ENCODE data around the gene SAMD4B. TPM values are rescaled to one million over a fixed set of nuclear protein-coding genes. Genes with fewer than 3 reads are reported as not detected.

SAMD4B gene
- total and polyA plus RNA-seq, 2 donors from 2014 or later: 92.9 to 100 TPM

GRCh38 chr19:39319892-39320248, 22.4 kb upstream of the SAMD4B start:
- peak overlapping the region in 1 of 3 donors; percentile 59 for H3K4me3 ChIP-seq (ENCODE audit: low read length in 3 of 3)
- FAIRE-seq (no peak), DNase-seq (peak in 2 of 5 donors; percentile 12 to 69)
- H3K9ac ChIP-seq (ENCODE audit: low read length in 3 of 3): peak overlapping the region in 2 of 3 donors; percentile 6 to 58
- TF ChIP-seq CTCF (IDR thresholded peaks at IDR 0.05; ENCODE audit: borderline replicate concordance, extremely low read depth, insufficient read depth): no peak
- H3K27ac ChIP-seq (ENCODE audit: low read depth in 2 of 2, low read length in 2 of 2): no peak overlapping the region
- H3K27me3 ChIP-seq (ENCODE audit: control insufficient read depth, insufficient read depth, low read length): no peaks in the 10 kb centered on the region
- intact Hi-C loops (cut with DNase I): no loop called here
- no peaks in the 10 kb centered on the region for H3K9me3 ChIP-seq (ENCODE audit: control insufficient read depth in 2 of 3, insufficient read depth in 1 of 3, low read length in 3 of 3)
- H3K4me1 ChIP-seq (ENCODE audit: control insufficient read depth in 2 of 3, insufficient read depth in 2 of 3, low read depth in 1 of 3, low read length in 3 of 3): peaks cover 0 to 5% (median 0%) of the 10 kb centered on the region in 3 donors
- no peaks in the 10 kb centered on the region for H3K36me3 ChIP-seq (ENCODE audit: control insufficient read depth in 2 of 3, insufficient read depth in 3 of 3, low read length in 3 of 3)

GRCh38 chr19:39321117-39321831, 20.9 kb upstream of the SAMD4B start:
- intact Hi-C loops (cut with DNase I): no loop called here
- Histone ChIP-seq H3K27ac (ENCODE audit: low read depth in 2 of 2, low read length in 2 of 2) (no peak overlapping the region), H3K4me3 (ENCODE audit: low read length in 3 of 3) (no peak overlapping the region)

GRCh38 chr19:39321832-39322176, 20.4 kb upstream of the SAMD4B start:
- no peaks in the 10 kb centered on the region for H3K27me3 ChIP-seq (ENCODE audit: control insufficient read depth, insufficient read depth, low read length)
- FAIRE-seq (no peak), DNase-seq (peak in 1 of 5 donors; percentile 9)
- H3K9me3 ChIP-seq (ENCODE audit: control insufficient read depth in 2 of 3, insufficient read depth in 1 of 3, low read length in 3 of 3): no peaks in the 10 kb centered on the region
- H3K27ac ChIP-seq (ENCODE audit: low read depth in 2 of 2, low read length in 2 of 2): no peak overlapping the region
- no peak overlapping the region for H3K9ac ChIP-seq (ENCODE audit: low read length in 3 of 3)
- no peaks in the 10 kb centered on the region for H3K36me3 ChIP-seq (ENCODE audit: control insufficient read depth in 2 of 3, insufficient read depth in 3 of 3, low read length in 3 of 3)
- TF ChIP-seq CTCF (IDR thresholded peaks at IDR 0.05; ENCODE audit: borderline replicate concordance, extremely low read depth, insufficient read depth): no peak
- intact Hi-C loops (cut with DNase I): no loop called here
- peaks cover 0 to 5% (median 0%) of the 10 kb centered on the region in 3 donors for H3K4me1 ChIP-seq (ENCODE audit: control insufficient read depth in 2 of 3, insufficient read depth in 2 of 3, low read depth in 1 of 3, low read length in 3 of 3)
- no peak overlapping the region for H3K4me3 ChIP-seq (ENCODE audit: low read length in 3 of 3)

More at GRCh38 chr19:39321117-39321831, 20.9 kb upstream of the SAMD4B start:
- FAIRE-seq: no peak
- no peak for DNase-seq
- Histone ChIP-seq H3K36me3 (ENCODE audit: control insufficient read depth in 2 of 3, insufficient read depth in 3 of 3, low read length in 3 of 3) (no peaks in the 10 kb centered on the region), H3K27me3 (ENCODE audit: control insufficient read depth, insufficient read depth, low read length) (no peaks in the 10 kb centered on the region), H3K4me1 (ENCODE audit: control insufficient read depth in 2 of 3, insufficient read depth in 2 of 3, low read depth in 1 of 3, low read length in 3 of 3) (peaks cover 0 to 5% (median 0%) of the 10 kb centered on the region in 3 donors), H3K9me3 (ENCODE audit: control insufficient read depth in 2 of 3, insufficient read depth in 1 of 3, low read length in 3 of 3) (no peaks in the 10 kb centered on the region), H3K9ac (ENCODE audit: low read length in 3 of 3) (no peak overlapping the region)
- no peak for TF ChIP-seq CTCF (IDR thresholded peaks at IDR 0.05; ENCODE audit: borderline replicate concordance, extremely low read depth, insufficient read depth)
